H1 (cell line): ENCODE results near the gene SORBS1. TPM values are rescaled to one million over a fixed set of nuclear protein-coding genes. Genes with fewer than 3 reads are reported as not detected.

Source experiments
- CTCF ChIA-PET: fragments of 300-600 bp; sonication (Branson Sonifier 250); formaldehyde crosslinking; loops from one replicate; lab custom pipeline; 2021; ENCODE audit not compliant: partially characterized antibody; lab: Charles Lee
- POLR2A ChIA-PET: fragments of 300-600 bp; sonication (Branson Sonifier 250); formaldehyde crosslinking; loops from one replicate; lab custom pipeline; 2021; ENCODE audit warnings: inconsistent platforms; ENCODE audit not compliant: partially characterized antibody; lab: Charles Lee
- DNase-seq, 2 experiments: peaks; one replicate each; pipeline versions ENCODE4 v3.0.0 to v3.0.0-alpha.2; 2010 to 2022; ENCODE audit warnings: low spot score in 2 of 2, low read depth in 1 of 2, mixed read lengths in 1 of 2
- FAIRE-seq: peaks from 2 replicates; lab custom pipeline; 2011; peaks lifted over from hg19 to GRCh38; lab: Jason Lieb, UNC
- H2AFZ ChIP-seq: 2 replicates; pipeline ENCODE4 v1.8.1; 2012; ENCODE audit warnings: low read length, inconsistent platforms
- H2AK5ac ChIP-seq: 2 replicates; pipeline ENCODE4 v1.6.1; 2013; ENCODE audit warnings: low read depth, low read length
- H2BK120ac ChIP-seq: replicated peaks from 2 replicates; pipeline ENCODE3; 2013; ENCODE audit warnings: low read depth, low read length, inconsistent platforms
- H2BK12ac ChIP-seq: 2 replicates; pipeline ENCODE4 v1.6.1; 2013; ENCODE audit warnings: low read depth, low read length
- H2BK15ac ChIP-seq: 2 replicates; pipeline ENCODE4 v1.6.1; 2013; ENCODE audit warnings: low read length
- H2BK20ac ChIP-seq: 2 replicates; pipeline ENCODE4 v1.6.1; 2013; ENCODE audit warnings: low read length
- H2BK5ac ChIP-seq: 2 replicates; pipeline ENCODE4 v1.6.1; 2013; ENCODE audit warnings: low read depth, low read length
- H3K14ac ChIP-seq: 2 replicates; pipeline ENCODE4 v1.6.1; 2013; ENCODE audit warnings: inconsistent platforms; ENCODE audit not compliant: insufficient read length
- H3K18ac ChIP-seq: 2 replicates; pipeline ENCODE4 v1.6.1; 2013; ENCODE audit warnings: low read length; ENCODE audit errors: extremely low read depth
- H3K23ac ChIP-seq: 2 replicates; pipeline ENCODE4 v1.6.1; 2013; ENCODE audit warnings: inconsistent platforms; ENCODE audit not compliant: insufficient read length
- H3K23me2 ChIP-seq: 2 replicates; pipeline ENCODE4 v1.6.1; 2013; ENCODE audit warnings: low read depth, low read length
- H3K27ac ChIP-seq: 2 replicates; pipeline ENCODE4 v1.6.1; 2011; ENCODE audit warnings: low read depth, low read length, inconsistent platforms
- H3K27me3 ChIP-seq, 4 experiments: replicated peaks in 1 of 4; 1 replicate in 1 of 4; 2 replicates in 3 of 4; pipeline versions ENCODE4 v1.6.1 to v1.8.1; 2011 to 2013; ENCODE audit warnings: low read length in 3 of 4, mild to moderate bottlenecking in 3 of 4, inconsistent platforms in 2 of 4, mixed read lengths in 2 of 4, moderate library complexity in 1 of 4; ENCODE audit not compliant: control insufficient read depth in 3 of 4, insufficient read depth in 3 of 4; ENCODE audit errors: extremely low read depth in 1 of 4
- H3K36me3 ChIP-seq, 4 experiments: 2 replicates each; pipeline versions ENCODE4 v1.6.1 to v1.8.1; 2011 to 2013; ENCODE audit warnings: mild to moderate bottlenecking in 4 of 4, low read length in 3 of 4, moderate library complexity in 2 of 4, control low read depth in 1 of 4, inconsistent platforms in 1 of 4; ENCODE audit not compliant: insufficient read depth in 4 of 4, control insufficient read depth in 2 of 4
- H3K4ac ChIP-seq: replicated peaks from 2 replicates; pipeline ENCODE3; 2013; ENCODE audit warnings: low read length, low read depth, mixed read lengths, inconsistent platforms; ENCODE audit not compliant: insufficient read length
- H3K4me1 ChIP-seq, 4 experiments: replicated peaks in 1 of 4; 1 replicate in 1 of 4; 2 replicates in 3 of 4; pipeline versions ENCODE4 v1.6.1 to v1.8.1; 2011 to 2013; ENCODE audit warnings: low read length in 3 of 4, inconsistent platforms in 2 of 4, mixed read lengths in 1 of 4; ENCODE audit not compliant: insufficient read depth in 4 of 4, control insufficient read depth in 3 of 4
- H3K4me2 ChIP-seq, 2 experiments: 2 replicates each; pipeline versions ENCODE4 v1.6.1 to v1.8.1; 2011 to 2013; ENCODE audit warnings: low read depth in 2 of 2, low read length in 2 of 2, control low read depth in 1 of 2, inconsistent platforms in 1 of 2, mild to moderate bottlenecking in 1 of 2; ENCODE audit not compliant: insufficient read depth in 1 of 2
- H3K4me3 ChIP-seq, 4 experiments: fragments of 200-600, 300-600 bp in 1 of 4; sonication (generic), shearing (Covaris generic), sonication (Bioruptor Twin) in 1 of 4; 2 replicates each; pipeline versions ENCODE4 v1.5.1 to v1.8.1; 2011 to 2016; ENCODE audit warnings: low read length in 4 of 4, low read depth in 3 of 4, control low read depth in 2 of 4, inconsistent platforms in 2 of 4, mild to moderate bottlenecking in 2 of 4, mixed read lengths in 1 of 4, moderate library complexity in 1 of 4; ENCODE audit not compliant: insufficient read depth in 2 of 4; ENCODE audit errors: extremely low read depth in 1 of 4
- H3K56ac ChIP-seq: replicated peaks from 2 replicates; pipeline ENCODE3; 2013; ENCODE audit warnings: low read depth, mild to moderate bottlenecking, mixed read lengths, low read length, inconsistent platforms; ENCODE audit not compliant: insufficient read length
- H3K79me1 ChIP-seq: 2 replicates; pipeline ENCODE4 v1.6.1; 2013; ENCODE audit warnings: low read depth, low read length, control low read depth
- H3K79me2 ChIP-seq, 2 experiments: 2 replicates each; pipeline versions ENCODE4 v1.6.1 to v1.8.1; 2012 to 2013; ENCODE audit warnings: low read length in 2 of 2, mild to moderate bottlenecking in 2 of 2, inconsistent platforms in 1 of 2; ENCODE audit not compliant: insufficient read depth in 2 of 2, control insufficient read depth in 1 of 2
- H3K9ac ChIP-seq, 4 experiments: replicated peaks in 1 of 4; 1 replicate in 1 of 4; 2 replicates in 3 of 4; pipeline versions ENCODE4 v1.6.1 to v1.8.1; 2011 to 2013; ENCODE audit warnings: low read depth in 3 of 4, low read length in 3 of 4, control low read depth in 2 of 4, mild to moderate bottlenecking in 2 of 4, moderate library complexity in 2 of 4, inconsistent platforms in 1 of 4; ENCODE audit errors: extremely low read depth in 1 of 4
- H3K9me3 ChIP-seq, 2 experiments: 2 replicates each; pipeline versions ENCODE4 v1.6.1 to v1.8.1; 2012 to 2013; ENCODE audit warnings: mild to moderate bottlenecking in 2 of 2, moderate library complexity in 2 of 2, control low read depth in 1 of 2, inconsistent platforms in 1 of 2, low read depth in 1 of 2, low read length in 1 of 2, mixed read lengths in 1 of 2; ENCODE audit not compliant: insufficient read depth in 2 of 2
- H4K20me1 ChIP-seq, 2 experiments: replicated peaks in 1 of 2; 2 replicates each; pipeline versions ENCODE3 to v1.8.1; 2011 to 2013; ENCODE audit warnings: inconsistent platforms in 2 of 2, low read length in 2 of 2, mild to moderate bottlenecking in 1 of 2; ENCODE audit not compliant: insufficient read depth in 2 of 2, control insufficient read depth in 1 of 2
- H4K5ac ChIP-seq: 2 replicates; pipeline ENCODE4 v1.6.1; 2013; ENCODE audit warnings: low read length, low read depth, mixed read lengths, inconsistent platforms; ENCODE audit not compliant: insufficient read length
- H4K8ac ChIP-seq: 2 replicates; pipeline ENCODE4 v1.8.0; 2013; ENCODE audit warnings: mild to moderate bottlenecking, moderate library complexity, low read length, inconsistent platforms; ENCODE audit not compliant: insufficient read depth; ENCODE audit errors: extremely low read depth
- H4K91ac ChIP-seq: replicated peaks from 2 replicates; pipeline ENCODE3; 2013; ENCODE audit warnings: low read length, mixed read lengths, inconsistent platforms; ENCODE audit not compliant: insufficient read length
- CBX5 ChIP-seq: fragments of 300-800, 300-1000 bp; sonication (generic); IDR thresholded peaks from 2 replicates; pipeline ENCODE4 v1.7.1; 2016; ENCODE audit warnings: antibody characterized with exemption, low read length, low read depth
- CEBPB ChIP-seq: IDR thresholded peaks from 2 replicates; pipeline ENCODE4 v1.6.1; 2012; ENCODE audit warnings: low read depth, low read length
- GABPA ChIP-seq: IDR thresholded peaks from 2 replicates; pipeline ENCODE4 v1.6.1; 2011; ENCODE audit warnings: mild to moderate bottlenecking, low read length, moderate library complexity, borderline replicate concordance; ENCODE audit not compliant: insufficient read depth
- ZNF274 ChIP-seq: IDR thresholded peaks from 2 replicates; pipeline ENCODE4 v1.7.0; 2012; ENCODE audit warnings: low read length, borderline replicate concordance; ENCODE audit errors: extremely low read depth
- WGBS, 2 experiments: shearing (Covaris generic) in 1 of 2; methylation state at CpG; one replicate each; pipeline versions ENCODE4 v1.1.6 to v1.1.7; 2013 to 2015; ENCODE audit warnings: low lambda C conversion rate in 2 of 2, mixed read lengths in 2 of 2, inconsistent platforms in 1 of 2, low coverage in 1 of 2, missing lambda C conversion rate in 1 of 2; ENCODE audit not compliant: insufficient replicate concordance in 2 of 2, insufficient coverage in 1 of 2, insufficient read length in 1 of 2; ENCODE audit errors: extremely low coverage in 1 of 2, missing lambda C conversion rate in 1 of 2; 5-methylcytosine and 5-hydroxymethylcytosine counted together
- polyA plus RNA-seq, 7 experiments: library from polyadenylated mRNA; depleted of rRNA in 3 of 7; stranded (reverse) in 5 of 7; unstranded in 2 of 7; fragments of >200 nt in 5 of 7; fragments of 200-250 nt in 2 of 7; gene quantifications; 1 replicate in 5 of 7; 2 replicates in 1 of 7; 4 replicates in 1 of 7; pipeline versions ENCODE4 v1.2.1 to v1.2.3, GENCODE V29; 2011 to 2013; ENCODE audit warnings: missing spikeins in 2 of 7, mixed read lengths in 2 of 7
- total RNA-seq: library from RNA; stranded (reverse); fragmentation: NEBNext Ultra II Directional; extraction: Animal tissue kit (Norgen Biotek cat#: 25700); gene quantifications from 2 replicates; pipeline ENCODE4 v1.2.1, GENCODE V29; 2021

SORBS1 gene
- total and polyA plus RNA-seq, 2 of the 8 experiments (the other 6 are each of a cell fraction or from before 2014, with no cell fraction given): 16.0 to 35.0 TPM

DNA sequence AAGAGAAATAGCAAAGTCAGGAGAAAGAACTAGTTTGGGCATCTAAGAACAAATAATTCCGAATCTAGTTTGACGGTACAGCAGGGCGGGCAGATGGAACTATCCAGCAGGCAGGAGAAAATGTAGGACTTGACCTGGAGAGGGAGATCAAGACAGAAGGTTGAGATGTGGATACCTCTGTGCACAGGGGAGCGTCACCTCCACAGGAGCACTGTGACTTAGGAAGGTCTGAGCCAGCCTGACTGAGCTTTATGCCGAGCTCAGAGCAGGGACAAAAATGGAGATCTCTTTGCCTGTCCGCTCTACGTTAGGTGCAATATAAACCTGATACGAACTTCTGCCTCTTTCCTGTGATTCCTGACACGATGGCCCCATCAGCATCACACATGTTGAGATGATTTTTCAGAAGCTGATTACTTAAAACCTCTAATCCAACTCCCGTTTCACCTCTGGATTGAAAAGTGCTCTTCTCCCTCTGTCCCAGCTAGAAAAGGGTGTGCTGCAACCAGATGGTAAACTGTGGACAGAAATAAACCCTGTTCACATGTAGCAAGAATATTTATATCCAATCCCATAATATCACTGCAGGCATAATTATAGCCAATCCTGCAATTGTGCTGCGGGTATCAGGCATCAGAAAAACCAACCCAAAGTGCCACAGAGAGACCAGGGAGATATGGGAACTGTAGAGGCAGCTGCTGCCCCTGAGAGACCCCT lies 13.6 kb upstream of the SORBS1 start:
- Histone ChIP-seq H2BK120ac (no peak overlapping the region), H3K23me2 (no peaks in the 10 kb centered on the region)
- TF ChIP-seq GABPA: no peak
- no peak for TF ChIP-seq ZNF274
- TF ChIP-seq CBX5: no peak
- TF ChIP-seq CEBPB: no peak

More for the DNA sequence above, 13.6 kb upstream of the SORBS1 start:
- Histone ChIP-seq H3K14ac (no peak overlapping the region), H3K79me2 (no peaks in the 10 kb centered on the region), H2BK5ac (no peak overlapping the region), H4K91ac (no peak overlapping the region), H3K23ac (no peak overlapping the region), H3K9me3 (no peaks in the 10 kb centered on the region), H3K36me3 (no peaks in the 10 kb centered on the region), H3K56ac (no peak overlapping the region), H3K79me1 (no peaks in the 10 kb centered on the region), H4K8ac (no peak overlapping the region), H4K20me1 (no peaks in the 10 kb centered on the region), H2BK20ac (no peak overlapping the region), H2AFZ (no peak overlapping the region), H2BK12ac (0 out of 2 replicates have a peak overlapping the region, but pooled peaks have one; percentile 33), H3K4ac (no peak overlapping the region), H3K27me3 (no peaks in the 10 kb centered on the region), H4K5ac (no peak overlapping the region), H3K4me2 (no peak overlapping the region), H3K18ac (no peak overlapping the region), H3K9ac (no peak overlapping the region), H3K4me1 (no peaks in the 10 kb centered on the region), H3K4me3 (no peak overlapping the region), H2BK15ac (no peak overlapping the region), H3K27ac (no peak overlapping the region), H2AK5ac (no peak overlapping the region)
- ChIA-PET POLR2A (no interaction called here), CTCF (interaction anchor here (0.8 to 1.6 kb wide), 5 partner anchors 9 to 366 kb away, joined by 3 to 4 read pairs (median 3); no protein-coding TSS in a partner anchor)
- FAIRE-seq: no peak
- no peak for DNase-seq
- WGBS, 2 experiments: 81% methylated on average over 11 of the region's 11 CpGs; no CpG with 5 or more reads in 1 of the 2 experiments
